ENCODE measurements around the gene PACRG. TPM values are rescaled to one million over a fixed set of nuclear protein-coding genes. Genes with fewer than 3 reads are reported as not detected.

The PACRG gene
- polyA plus RNA-seq, 2 of the 4 experiments (the other 2 are of a cell fraction): 0.14 to 0.30 TPM

- no peaks in the 10 kb centered on the region for H3K4me1 ChIP-seq
- H3K9me3 ChIP-seq: no peaks in the 10 kb centered on the region
- CTCF ChIA-PET: no interaction called here
- no peak overlapping the region for H3K4me3 ChIP-seq
- no peak overlapping the region for H3K27ac ChIP-seq
- ATAC-seq (no peak), DNase-seq (ENCODE audit: low read depth in 1 of 2, low spot score in 1 of 2) (no peak), FAIRE-seq (no peak)
- no peak overlapping the region for H3K4me2 ChIP-seq
- 53% methylated on average over 3 of the region's 3 CpGs for WGBS (ENCODE audit: missing lambda C conversion rate)
- POLR2A ChIA-PET: no interaction called here
- TF ChIP-seq EP300 (IDR thresholded peaks at IDR 0.05) (no peak), HDAC2 (IDR thresholded peaks at IDR 0.05) (no peak), MYC (IDR thresholded peaks at IDR 0.05; ENCODE audit: borderline replicate concordance, low read length) (no peak), MAZ (IDR thresholded peaks at IDR 0.05; ENCODE audit: borderline replicate concordance, low read depth, low read length) (no peak), FOSL2 (IDR thresholded peaks at IDR 0.05) (no peak), FOSL2 (CRISPR knock-in tag; IDR thresholded peaks at IDR 0.05) (no peak), ZFP36 (IDR thresholded peaks at IDR 0.05; ENCODE audit: borderline replicate concordance, partially characterized antibody) (no peak), KDM5A (IDR thresholded peaks at IDR 0.05) (no peak), HOXA7 (CRISPR knock-in tag; IDR thresholded peaks at IDR 0.05) (no peak), CEBPB (IDR thresholded peaks at IDR 0.05) (no peak), KDM1A (IDR thresholded peaks at IDR 0.05; ENCODE audit: low read depth) (no peak), E2F6 (IDR thresholded peaks at IDR 0.05; ENCODE audit: borderline replicate concordance, low read depth) (no peak)
Observed at GRCh38 chr6:162773996-162774395, 46.2 kb downstream of the PACRG start.

- TF ChIP-seq HES2 (IDR thresholded peaks at IDR 0.05) (no peak), REST (IDR thresholded peaks at IDR 0.05) (no peak), CBX8 (IDR thresholded peaks at IDR 0.05) (no peak), SREBF2 (IDR thresholded peaks at IDR 0.05) (no peak), TFCP2L1 (CRISPR knock-in tag; IDR thresholded peaks at IDR 0.05) (no peak), FOXS1 (CRISPR knock-in tag; IDR thresholded peaks at IDR 0.05) (no peak), HEYL (CRISPR knock-in tag; IDR thresholded peaks at IDR 0.05) (no peak), NFE2L2 (conservative IDR thresholded peaks at IDR 0.05; ENCODE audit: low read length) (no peak), RCOR1 (IDR thresholded peaks at IDR 0.05; ENCODE audit: low read depth, low read length) (no peak), ATOH8 (CRISPR knock-in tag; IDR thresholded peaks at IDR 0.05; ENCODE audit: low read depth) (no peak), HOXB5 (CRISPR knock-in tag; IDR thresholded peaks at IDR 0.05) (no peak), ZFP36 (IDR thresholded peaks at IDR 0.05; ENCODE audit: borderline replicate concordance, partially characterized antibody) (no peak), SMC3 (IDR thresholded peaks at IDR 0.05) (no peak), JUNB (IDR thresholded peaks at IDR 0.05) (no peak), GATA3 (IDR thresholded peaks at IDR 0.05; ENCODE audit: borderline replicate concordance) (no peak), ESRRA (IDR thresholded peaks at IDR 0.05; ENCODE audit: borderline replicate concordance, low read length) (no peak)
- POLR2A ChIA-PET: no interaction called here
- CTCF ChIA-PET: no interaction called here
- FAIRE-seq (no peak), ATAC-seq (no peak), DNase-seq (ENCODE audit: low read depth in 1 of 2, low spot score in 1 of 2) (no peak)
- no peak overlapping the region for H3K4me3 ChIP-seq
- no peak overlapping the region for H3K4me2 ChIP-seq
- no peaks in the 10 kb centered on the region for H3K9me3 ChIP-seq
- no peaks in the 10 kb centered on the region for H3K4me1 ChIP-seq
- 35% methylated on average over 7 of the region's 7 CpGs for WGBS (ENCODE audit: missing lambda C conversion rate)
- no peak overlapping the region for H3K27ac ChIP-seq
Observed at GRCh38 chr6:162777091-162777490, 49.3 kb downstream of the PACRG start.
